Kidney epithelial cell (primary cell): Measurements from ENCODE around the gene AK2. TPM values are rescaled to one million over a fixed set of nuclear protein-coding genes. Genes with fewer than 3 reads are reported as not detected.
A peak's percentile ranks its signal among the peaks of the same experiment; 100 is the strongest.

Source experiments
- DNase-seq: peaks from one replicate; pipeline ENCODE4 v3.0.0-alpha.2; 2010; ENCODE audit warnings: low read depth
- H3K27me3 ChIP-seq: 2 replicates; pipeline ENCODE4 v1.6.0; 2011; ENCODE audit warnings: low read length; ENCODE audit not compliant: control insufficient read depth, insufficient read depth
- H3K36me3 ChIP-seq: 2 replicates; pipeline ENCODE4 v1.5.1; 2011; ENCODE audit warnings: low read length; ENCODE audit not compliant: control insufficient read depth, insufficient read depth
- H3K4me3 ChIP-seq: 2 replicates; pipeline ENCODE4 v1.5.1; 2011; ENCODE audit warnings: low read depth, mild to moderate bottlenecking, control low read depth, low read length
- CTCF ChIP-seq: IDR thresholded peaks from 2 replicates; pipeline ENCODE4 v1.5.1; 2011; ENCODE audit warnings: mild to moderate bottlenecking, moderate library complexity, low read length, control low read depth, inconsistent platforms; ENCODE audit not compliant: insufficient read depth, poor library complexity, severe bottlenecking
- total RNA-seq: library from RNA; depleted of rRNA; stranded (reverse); fragments of >200 nt; gene quantifications from 2 replicates; pipeline ENCODE4 v1.2.3, GENCODE V29; 2015

AK2 gene
- total RNA-seq, 1 donor from 2014 or later: 161 TPM

- TF ChIP-seq CTCF: no peak
- Histone ChIP-seq H3K4me3 (no peak overlapping the region), H3K36me3 (no peaks in the 10 kb centered on the region), H3K27me3 (no peaks in the 10 kb centered on the region)
- DNase-seq: no peak
Observed at GRCh38 chr1:32984090-32984454, 52.6 kb downstream of the AK2 start.

GRCh38 chr1:32983020-32983419 lies 53.7 kb downstream of the AK2 start:
- no peak for DNase-seq
- no peak for TF ChIP-seq CTCF
- Histone ChIP-seq H3K36me3 (no peaks in the 10 kb centered on the region), H3K4me3 (no peak overlapping the region), H3K27me3 (no peaks in the 10 kb centered on the region)

GRCh38 chr1:32981003-32981901 lies 55.4 kb downstream of the AK2 start:
- TF ChIP-seq CTCF: no peak
- peak; percentile 95 for DNase-seq
- H3K4me3 ChIP-seq: no peak overlapping the region
- no peaks in the 10 kb centered on the region for H3K36me3 ChIP-seq
- no peaks in the 10 kb centered on the region for H3K27me3 ChIP-seq

GRCh38 chr1:32980080-32980479 lies 56.6 kb downstream of the AK2 start:
- Histone ChIP-seq H3K4me3 (no peak overlapping the region), H3K27me3 (no peaks in the 10 kb centered on the region), H3K36me3 (no peaks in the 10 kb centered on the region)
- no peak for DNase-seq
- TF ChIP-seq CTCF: no peak

- Histone ChIP-seq H3K4me3 (no peak overlapping the region), H3K36me3 (no peaks in the 10 kb centered on the region), H3K27me3 (no peaks in the 10 kb centered on the region)
- no peak for DNase-seq
- no peak for TF ChIP-seq CTCF
Observed at GRCh38 chr1:32978854-32979253, 57.8 kb downstream of the AK2 start.
